HG02852 (cell line): ENCODE results near the gene DGCR6L.
"Not testable (repeated sequence)": the region's sequence is repeated elsewhere in the genome, so short reads cannot be mapped to it uniquely, and the experiment has no call there.

Experiments
- ATAC-seq: cut with Tn5 transposase; IDR thresholded peaks from one replicate; pipeline ENCODE4 v1.9.1; 2021; ENCODE audit warnings: mild to moderate bottlenecking, moderate library complexity; ENCODE audit not compliant: unreplicated experiment

Gene DGCR6L

DNA sequence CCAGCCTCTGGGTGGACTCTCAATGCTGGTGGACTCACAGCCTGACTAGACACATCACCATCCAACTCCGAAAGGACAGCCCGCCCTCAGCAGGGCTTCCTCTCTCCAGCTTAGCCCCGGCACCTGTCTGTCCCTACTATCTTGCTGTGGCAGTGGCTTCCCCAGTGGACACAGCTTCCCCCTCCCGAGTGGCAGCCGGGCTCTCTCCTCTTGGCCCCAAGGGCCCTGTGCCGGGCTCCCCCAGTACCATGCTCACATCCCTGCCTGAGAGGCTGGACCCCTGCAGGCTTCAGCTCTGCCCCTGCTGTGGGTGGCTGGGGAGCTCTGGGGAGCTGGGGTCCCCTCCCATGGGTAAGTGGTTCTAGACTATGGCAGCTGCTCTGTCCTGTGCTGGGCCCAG, 9.1 kb downstream of the DGCR6L start:
- ATAC-seq: not testable (repeated sequence)

- ATAC-seq: not testable (repeated sequence)
These were observed 9.7 kb downstream of the DGCR6L start for GRCh38 chr22:20310180-20310579.

- not testable (repeated sequence) for ATAC-seq
These were observed 10.8 kb downstream of the DGCR6L start for GRCh38 chr22:20308806-20309650.

- ATAC-seq: not testable (repeated sequence)
These were observed 12.1 kb downstream of the DGCR6L start for GRCh38 chr22:20307448-20308447.

DNA sequence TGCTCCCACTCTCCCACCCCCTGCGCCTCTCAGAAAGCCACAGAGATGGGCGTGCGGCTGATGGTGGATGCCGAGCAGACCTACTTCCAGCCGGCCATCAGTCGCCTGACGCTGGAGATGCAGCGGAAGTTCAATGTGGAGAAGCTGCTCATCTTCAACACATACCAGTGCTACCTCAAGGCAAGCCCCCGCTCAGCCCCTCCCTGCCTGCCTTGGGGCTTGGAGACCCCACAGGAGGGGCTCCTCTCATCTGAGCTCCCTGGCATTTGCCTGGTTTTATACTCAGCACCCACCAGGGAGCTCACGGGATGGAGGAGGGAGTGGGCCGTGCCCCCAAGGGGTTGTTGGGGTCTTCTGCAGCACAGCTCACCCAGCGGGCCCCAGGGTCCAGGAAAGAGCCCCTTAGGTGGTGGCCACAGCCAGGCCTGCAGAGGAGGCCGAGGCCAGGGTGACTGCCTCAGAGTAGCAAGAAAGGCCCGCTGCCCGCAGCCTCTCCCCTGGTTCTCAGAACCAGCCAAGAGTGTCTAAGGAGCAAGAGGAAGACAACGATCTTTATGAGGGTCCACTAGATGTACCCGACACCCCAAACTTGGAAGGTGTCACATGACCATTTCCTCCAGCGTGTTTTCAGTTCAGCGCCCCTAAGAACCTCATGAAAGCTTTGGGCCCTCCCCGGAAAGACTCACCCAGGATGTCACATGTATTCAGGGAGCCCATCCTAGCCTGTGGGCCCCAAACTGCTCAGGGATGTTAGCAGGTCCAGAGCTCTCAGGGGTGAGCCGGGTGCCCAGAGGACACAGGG, 13.0 kb downstream of the DGCR6L start:
- ATAC-seq: not testable (repeated sequence)

GRCh38 chr22:20305894-20306645, 13.8 kb downstream of the DGCR6L start:
- ATAC-seq: no peak

GRCh38 chr22:20305230-20305893, 14.5 kb downstream of the DGCR6L start:
- ATAC-seq: not testable (repeated sequence)

DNA sequence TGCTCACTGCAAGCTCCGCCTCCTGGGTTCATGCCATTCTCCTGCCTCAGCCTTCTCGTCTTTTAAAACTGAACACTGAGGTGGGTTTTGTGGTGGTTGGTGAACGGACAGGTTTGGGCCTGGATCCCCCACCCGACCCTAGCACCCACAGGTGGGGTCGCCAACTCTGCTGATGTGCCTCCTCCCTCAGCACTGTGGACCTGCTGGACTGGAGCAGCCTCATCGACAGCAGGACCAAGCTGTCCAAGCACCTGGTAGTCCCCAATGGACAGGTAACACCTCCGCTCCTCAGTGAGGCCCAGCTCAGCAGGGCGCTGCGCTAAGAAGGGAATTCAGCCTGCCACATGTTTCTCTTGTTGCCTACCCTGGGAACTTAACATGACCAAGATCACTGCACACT, 15.2 kb downstream of the DGCR6L start:
- ATAC-seq: no peak

GRCh38 chr22:20303229-20303534, 16.7 kb downstream of the DGCR6L start:
- not testable (repeated sequence) for ATAC-seq

DNA sequence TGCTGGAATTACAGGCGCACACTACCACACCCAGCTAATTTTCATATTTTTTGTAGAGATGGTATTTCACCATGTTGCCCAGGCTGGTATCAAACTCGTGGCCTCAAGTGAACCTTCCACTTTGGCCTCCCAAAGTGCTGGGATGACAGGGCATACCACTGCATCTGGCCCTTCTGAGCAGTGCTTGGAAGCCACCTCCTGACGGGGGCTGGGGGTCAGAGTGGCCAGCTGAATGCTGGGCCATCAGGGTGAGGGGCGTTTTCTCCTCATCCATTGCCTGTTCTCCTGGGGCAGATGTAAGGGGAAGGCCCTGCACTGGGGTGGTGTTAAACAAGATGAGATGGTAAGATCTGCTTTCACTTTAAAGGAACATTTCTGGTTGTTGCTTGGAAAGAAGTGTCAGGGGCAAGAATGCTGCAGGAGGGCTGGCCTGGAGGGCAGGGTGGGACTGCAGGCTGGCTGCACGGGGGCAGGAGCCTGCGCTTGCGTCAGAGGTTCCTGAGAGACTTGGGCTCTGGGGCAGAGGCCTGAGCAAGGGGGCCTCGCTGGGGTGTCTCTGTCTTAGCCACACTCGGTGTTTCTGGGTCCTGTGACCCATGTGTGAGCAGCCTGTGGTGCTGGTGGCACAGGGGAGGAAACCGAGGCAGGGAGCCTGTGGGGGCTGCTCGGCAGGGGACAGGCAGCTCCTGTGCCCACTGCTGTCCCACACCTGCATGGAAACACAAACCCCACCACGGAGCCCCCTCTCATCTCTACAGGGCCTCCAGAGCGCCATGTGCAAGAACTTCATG, 17.2 kb downstream of the DGCR6L start:
- no peak for ATAC-seq

DNA sequence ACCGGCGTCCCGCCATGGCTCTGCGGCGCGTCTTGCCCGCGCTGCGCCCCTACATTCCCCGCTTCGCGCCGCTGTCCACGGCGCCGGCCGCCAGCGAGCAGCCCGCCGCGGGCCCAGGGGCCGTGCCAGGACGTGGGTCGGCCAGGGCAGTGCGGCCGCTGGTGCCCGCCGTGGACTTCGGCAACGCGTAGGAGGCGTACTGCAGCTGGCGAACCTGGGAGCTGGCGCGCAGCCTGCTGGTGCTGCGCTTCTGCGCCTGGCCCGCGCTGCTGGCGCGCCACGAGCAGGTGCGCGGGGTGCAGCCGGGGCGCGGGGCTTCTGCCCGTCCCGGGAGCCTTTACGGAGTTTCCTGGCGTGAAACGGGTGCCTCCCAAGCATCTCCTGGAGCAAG, 20.1 kb downstream of the DGCR6L start:
- ATAC-seq: no peak

- ATAC-seq: peak; percentile 60
These were observed 20.8 kb downstream of the DGCR6L start for GRCh38 chr22:20298803-20299745.

DNA sequence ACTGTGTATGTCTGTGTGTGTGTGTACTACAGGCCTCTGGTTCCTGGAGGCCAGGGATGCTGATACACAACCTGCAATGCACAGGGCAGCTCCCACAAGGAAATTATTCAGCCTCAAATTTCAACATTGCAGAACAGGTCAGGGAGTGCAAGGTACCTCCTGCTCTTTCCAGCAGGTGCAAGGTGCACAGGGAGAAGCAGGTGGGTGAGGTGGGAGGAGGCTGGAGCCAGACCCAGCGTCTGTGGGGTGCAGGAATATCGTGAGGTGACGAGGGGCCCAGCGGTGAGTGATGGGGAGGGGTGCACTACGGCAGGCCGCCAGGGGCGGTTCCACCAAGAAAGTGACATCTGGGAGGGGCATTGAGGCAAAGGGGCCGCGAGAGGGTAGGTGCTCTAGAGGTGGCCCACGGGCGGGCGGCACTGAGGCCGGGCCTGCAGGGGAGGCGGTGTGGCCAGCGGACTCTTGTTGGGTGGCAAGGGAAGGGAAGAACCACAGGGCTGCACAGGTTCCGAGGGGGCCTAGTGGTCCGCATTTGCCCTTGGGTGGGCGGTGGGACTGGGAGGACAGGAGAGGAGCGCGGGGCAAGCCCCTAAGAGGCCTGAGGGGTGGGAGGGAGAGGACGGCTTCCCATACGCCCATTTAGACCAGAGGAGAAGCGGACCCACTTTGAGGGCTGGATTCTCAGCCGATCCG, 21.6 kb downstream of the DGCR6L start:
- no peak for ATAC-seq

DNA sequence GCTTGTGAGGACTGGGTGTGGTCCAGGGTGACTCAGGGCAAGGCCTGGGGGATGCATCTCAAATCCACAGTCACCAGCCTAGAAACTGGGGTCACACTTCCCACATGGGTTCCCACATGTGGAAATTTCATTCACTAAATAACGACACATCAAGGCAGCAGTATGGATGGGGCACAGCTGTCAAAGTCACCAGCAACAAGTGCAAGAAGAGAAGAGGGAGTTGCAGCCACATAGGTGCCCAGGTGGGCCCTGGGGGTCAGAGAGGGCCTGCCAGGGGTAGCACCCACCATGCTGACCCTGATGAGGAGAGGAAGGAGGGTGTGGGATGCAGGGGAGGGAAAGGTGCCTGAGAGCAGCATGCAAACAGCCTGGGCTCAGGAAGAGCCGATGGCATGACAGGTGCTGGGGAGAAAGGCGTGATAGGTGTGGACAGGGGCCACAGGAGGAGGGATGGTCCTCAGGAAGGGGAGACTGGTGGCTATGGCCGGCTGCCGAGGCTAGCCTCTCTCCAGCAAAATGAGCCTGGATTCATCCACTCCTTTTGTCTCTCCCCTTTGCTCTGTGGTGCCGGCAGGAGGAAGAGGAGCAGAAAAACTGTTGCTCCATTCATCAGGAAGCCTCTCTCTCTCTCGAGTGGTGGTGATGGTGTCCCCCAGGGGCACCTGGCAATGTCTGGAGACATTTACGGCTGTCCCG, 22.3 kb downstream of the DGCR6L start:
- ATAC-seq: no peak

DNA sequence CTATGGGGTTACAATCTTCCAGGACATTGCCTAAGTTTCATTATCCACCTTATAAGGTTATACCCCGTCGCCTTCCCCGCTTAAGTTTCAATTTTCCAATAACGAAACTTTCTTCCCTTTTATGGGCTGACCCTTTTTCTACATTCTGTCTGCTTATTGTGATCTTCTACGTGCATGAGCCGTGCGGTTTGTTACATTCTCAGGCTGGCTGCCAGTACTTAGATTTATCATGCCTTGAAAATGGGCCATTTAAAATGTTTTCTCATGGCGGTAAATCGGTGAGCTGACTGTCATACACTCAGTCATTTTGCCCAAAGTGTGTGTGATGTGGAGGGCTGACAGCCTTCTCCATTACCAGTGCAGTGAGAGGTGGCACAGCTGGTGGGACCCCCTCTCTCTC, 23.3 kb downstream of the DGCR6L start:
- ATAC-seq: no peak

DNA sequence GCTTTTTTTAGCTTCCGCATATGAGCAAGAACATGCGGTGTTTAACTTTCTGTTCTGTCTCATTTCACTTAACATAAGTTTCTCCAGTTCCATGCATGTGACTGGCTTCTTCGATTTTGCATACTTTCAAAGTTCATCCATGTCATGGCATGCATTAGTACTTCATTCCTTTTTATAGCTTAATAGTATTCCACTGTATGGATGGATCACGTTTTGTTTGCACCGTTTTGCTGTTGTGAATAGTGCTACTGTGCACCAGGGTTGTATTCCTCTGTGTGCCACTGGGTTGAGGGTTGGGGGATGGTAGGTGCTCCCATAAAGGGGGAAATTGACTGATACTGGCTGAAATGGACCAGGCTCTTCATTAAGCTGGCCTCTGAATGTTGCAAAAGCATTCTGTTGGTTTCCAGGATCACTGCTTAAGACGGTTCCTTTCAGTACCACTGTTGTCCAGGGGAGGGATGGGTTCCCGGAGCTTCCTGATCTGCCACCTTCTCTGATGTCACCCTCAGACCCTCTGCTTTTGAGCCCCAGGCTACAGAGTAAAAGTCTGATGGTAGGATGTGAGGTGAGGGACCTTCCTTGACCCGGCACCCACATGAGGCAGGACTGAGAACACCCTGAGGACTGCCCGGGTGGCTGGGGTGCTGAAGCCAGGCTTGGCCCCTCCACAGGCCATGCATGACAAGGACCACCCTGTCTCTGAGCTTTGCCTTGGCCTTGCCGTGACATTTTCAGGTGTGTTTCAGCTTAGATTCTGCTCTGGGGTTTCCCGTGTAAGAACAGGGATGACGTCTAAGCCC, 24.4 kb downstream of the DGCR6L start:
- ATAC-seq: no peak
